DND-41 (cell line): ENCODE results near the gene CAPRIN2.

Experiments
- ATAC-seq: fragments of 200-7000 bp; cut with Tn5 transposase; 3 replicates; pipeline ENCODE4 v1.9.1; 2021; ENCODE audit warnings: low read depth; ENCODE audit not compliant: insufficient read depth
- DNase-seq: peaks from one replicate; pipeline ENCODE4 v3.0.0-alpha.2; 2020
- H2AFZ ChIP-seq: 2 replicates; pipeline ENCODE4 v1.6.0; 2012; ENCODE audit warnings: low read depth, low read length
- H3K27ac ChIP-seq: 2 replicates; pipeline ENCODE4 v1.5.1; 2012; ENCODE audit warnings: low read length, inconsistent platforms
- H3K27me3 ChIP-seq: fragments of 200-600 bp; sonication (generic); 2 replicates; pipeline ENCODE4 v1.6.0; 2012; ENCODE audit warnings: low read length, mild to moderate bottlenecking, inconsistent platforms; ENCODE audit not compliant: insufficient read depth, poor library complexity
- H3K36me3 ChIP-seq: 2 replicates; pipeline ENCODE4 v1.5.1; 2012; ENCODE audit warnings: low read length, inconsistent platforms; ENCODE audit not compliant: insufficient read depth
- H3K4me1 ChIP-seq: 2 replicates; pipeline ENCODE4 v1.5.1; 2012; ENCODE audit warnings: mild to moderate bottlenecking, low read length; ENCODE audit not compliant: insufficient read depth
- H3K4me2 ChIP-seq: 2 replicates; pipeline ENCODE4 v1.6.0; 2012; ENCODE audit warnings: mild to moderate bottlenecking, moderate library complexity, low read length, inconsistent platforms; ENCODE audit not compliant: insufficient read depth
- H3K4me3 ChIP-seq, 2 experiments: fragments of 200-600 bp in 1 of 2; shearing (Covaris generic) in 1 of 2; 2 replicates each; pipeline ENCODE4 v1.5.1; 2012 to 2016; ENCODE audit warnings: inconsistent platforms in 2 of 2, low read length in 2 of 2, mild to moderate bottlenecking in 2 of 2, low read depth in 1 of 2, moderate library complexity in 1 of 2
- H3K79me2 ChIP-seq: 2 replicates; pipeline ENCODE4 v1.6.0; 2012; ENCODE audit warnings: low read length, inconsistent platforms; ENCODE audit not compliant: insufficient read depth
- H3K9ac ChIP-seq: 2 replicates; pipeline ENCODE4 v1.6.0; 2012; ENCODE audit warnings: low read depth, mild to moderate bottlenecking, inconsistent platforms, low read length, moderate library complexity
- H3K9me3 ChIP-seq: 2 replicates; pipeline ENCODE4 v1.5.1; 2012; ENCODE audit warnings: low read length, moderate library complexity, mild to moderate bottlenecking, inconsistent platforms; ENCODE audit not compliant: insufficient read depth, severe bottlenecking
- H4K20me1 ChIP-seq: 2 replicates; pipeline ENCODE4 v1.6.0; 2012; ENCODE audit warnings: low read length; ENCODE audit not compliant: insufficient read depth
- EZH2 ChIP-seq: IDR thresholded peaks from 3 replicates; pipeline ENCODE4 v1.6.1; 2012; ENCODE audit warnings: borderline replicate concordance, low read depth, mild to moderate bottlenecking, moderate library complexity, low read length, inconsistent platforms; ENCODE audit not compliant: severe bottlenecking
- TF ChIP-seq, protein P1 (sequence below): IDR thresholded peaks from 2 replicates; pipeline ENCODE4 v1.5.1; 2012; ENCODE audit warnings: borderline replicate concordance, low read length, moderate library complexity, mild to moderate bottlenecking; ENCODE audit not compliant: poor library complexity, severe bottlenecking; ENCODE audit errors: extremely low read depth

Gene CAPRIN2

DNA sequence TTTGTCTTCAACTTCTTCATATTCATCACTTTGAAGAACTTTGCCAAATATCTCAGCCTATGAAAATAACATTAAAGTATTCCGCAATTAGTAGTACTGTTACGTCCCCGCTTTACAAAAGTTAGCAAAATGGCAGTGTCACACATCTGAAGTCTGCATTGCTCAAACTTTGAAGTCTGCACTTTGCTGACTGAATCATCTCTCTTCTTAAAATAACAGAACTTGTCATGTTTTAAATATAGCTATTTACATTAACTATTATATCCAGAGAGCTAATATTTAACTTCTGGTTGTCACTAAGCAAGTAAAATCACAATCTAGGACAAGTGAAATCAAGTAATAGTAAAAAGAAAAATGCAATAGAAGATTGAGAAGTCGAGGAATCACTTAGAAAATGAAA lies 93.5 kb downstream of the CAPRIN2 start:
- no peak for ATAC-seq
- Histone ChIP-seq H3K27ac (no peak overlapping the region), H3K4me3 (no peak overlapping the region), H3K9me3 (no peaks in the 10 kb centered on the region), H3K4me1 (no peaks in the 10 kb centered on the region), H3K79me2 (no peaks in the 10 kb centered on the region), H2AFZ (no peak overlapping the region), H3K9ac (no peak overlapping the region), H4K20me1 (no peaks in the 10 kb centered on the region), H3K4me2 (no peak overlapping the region), H3K27me3 (no peaks in the 10 kb centered on the region), H3K36me3 (peaks cover 60% of the 10 kb centered on the region)
- no peak for DNase-seq
- TF ChIP-seq EZH2: no peak
- TF ChIP-seq, protein P1, sequence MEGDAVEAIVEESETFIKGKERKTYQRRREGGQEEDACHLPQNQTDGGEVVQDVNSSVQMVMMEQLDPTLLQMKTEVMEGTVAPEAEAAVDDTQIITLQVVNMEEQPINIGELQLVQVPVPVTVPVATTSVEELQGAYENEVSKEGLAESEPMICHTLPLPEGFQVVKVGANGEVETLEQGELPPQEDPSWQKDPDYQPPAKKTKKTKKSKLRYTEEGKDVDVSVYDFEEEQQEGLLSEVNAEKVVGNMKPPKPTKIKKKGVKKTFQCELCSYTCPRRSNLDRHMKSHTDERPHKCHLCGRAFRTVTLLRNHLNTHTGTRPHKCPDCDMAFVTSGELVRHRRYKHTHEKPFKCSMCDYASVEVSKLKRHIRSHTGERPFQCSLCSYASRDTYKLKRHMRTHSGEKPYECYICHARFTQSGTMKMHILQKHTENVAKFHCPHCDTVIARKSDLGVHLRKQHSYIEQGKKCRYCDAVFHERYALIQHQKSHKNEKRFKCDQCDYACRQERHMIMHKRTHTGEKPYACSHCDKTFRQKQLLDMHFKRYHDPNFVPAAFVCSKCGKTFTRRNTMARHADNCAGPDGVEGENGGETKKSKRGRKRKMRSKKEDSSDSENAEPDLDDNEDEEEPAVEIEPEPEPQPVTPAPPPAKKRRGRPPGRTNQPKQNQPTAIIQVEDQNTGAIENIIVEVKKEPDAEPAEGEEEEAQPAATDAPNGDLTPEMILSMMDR: no peak
